IPS-NIHi7 (cell line): ENCODE measurements around the gene CD40LG.

Experiments
- DNase-seq: peaks from one replicate; pipeline ENCODE4 v3.0.0; 2012; ENCODE audit warnings: mixed read lengths; ENCODE audit errors: extremely low spot score

The CD40LG gene

GRCh38 chrX:136650811-136651210, 2.9 kb downstream of the CD40LG start:
- no peak for DNase-seq

- DNase-seq: no peak
Measured at GRCh38 chrX:136652822-136653723, 5.1 kb downstream of the CD40LG start.

DNA sequence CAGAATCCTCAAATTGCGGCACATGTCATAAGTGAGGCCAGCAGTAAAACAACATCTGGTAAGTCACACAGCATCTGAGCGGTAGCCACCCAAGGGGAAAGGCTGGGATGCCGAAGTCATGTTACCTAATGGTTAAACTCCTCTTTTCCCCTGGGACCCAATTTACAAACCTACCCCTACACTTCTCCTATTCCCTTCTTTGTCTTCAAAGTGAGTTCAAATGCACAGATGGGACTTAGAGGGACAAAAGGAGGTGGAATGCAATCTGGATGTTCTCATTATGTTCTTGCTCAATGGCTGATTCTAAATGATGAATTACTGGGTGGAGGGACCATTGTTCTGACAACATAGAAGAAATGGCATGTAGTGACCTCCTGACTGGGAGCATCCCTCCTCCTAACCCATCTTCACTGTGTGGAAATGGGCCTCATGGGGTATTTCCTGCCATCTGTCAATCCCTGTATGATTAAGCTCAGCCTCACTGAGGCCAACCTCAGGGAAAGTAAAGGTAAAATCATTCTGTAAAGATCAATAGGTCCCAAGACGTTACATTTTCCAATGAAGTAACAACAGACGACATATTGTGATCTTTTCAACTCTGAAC, 8.5 kb downstream of the CD40LG start:
- DNase-seq: no peak

- DNase-seq: no peak
Measured at GRCh38 chrX:136658151-136658550, 10.2 kb downstream of the CD40LG start.

- DNase-seq: no peak
Measured at GRCh38 chrX:136659174-136659573, 11.2 kb downstream of the CD40LG start.

DNA sequence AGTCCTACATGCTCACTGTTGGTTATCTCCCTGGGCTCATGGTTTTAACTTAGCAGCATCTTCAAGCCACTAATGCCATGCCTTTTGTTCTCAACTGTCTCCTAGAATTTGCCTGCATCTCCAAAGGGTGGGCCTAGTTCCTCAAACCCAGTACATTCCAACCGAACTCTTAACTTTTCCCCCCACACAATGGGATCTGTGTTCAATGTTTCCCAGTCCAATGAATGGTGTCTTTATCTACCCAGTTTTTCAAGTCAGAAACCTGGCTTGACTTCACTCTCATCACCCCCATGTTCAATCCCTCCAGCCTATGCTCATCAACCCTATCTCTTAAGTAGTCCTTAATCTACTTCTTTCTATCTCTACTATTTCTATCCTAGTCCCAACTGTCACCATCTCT, 12.9 kb downstream of the CD40LG start:
- DNase-seq: no peak

- DNase-seq: no peak
Measured at GRCh38 chrX:136662104-136662503, 14.1 kb downstream of the CD40LG start.

DNA sequence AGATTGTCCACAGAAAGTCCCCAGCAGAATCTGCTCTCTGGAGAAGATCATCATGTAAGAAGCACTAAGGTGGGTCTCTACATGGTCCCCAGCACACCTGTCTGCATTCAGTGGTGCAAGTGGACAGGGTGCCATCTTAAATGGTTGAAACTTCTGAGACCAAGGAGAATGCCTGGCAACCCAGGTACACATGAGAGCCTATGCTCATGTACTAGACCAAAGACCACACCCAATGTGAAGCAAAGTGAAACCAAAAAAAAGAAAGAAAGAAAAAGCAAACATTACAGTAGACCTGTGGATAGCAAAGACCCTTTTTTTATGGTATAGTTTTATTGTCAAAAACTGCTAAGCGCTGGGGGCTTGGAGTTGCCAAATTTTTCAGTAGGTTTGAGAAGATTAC, 15.0 kb downstream of the CD40LG start:
- no peak for DNase-seq

DNA sequence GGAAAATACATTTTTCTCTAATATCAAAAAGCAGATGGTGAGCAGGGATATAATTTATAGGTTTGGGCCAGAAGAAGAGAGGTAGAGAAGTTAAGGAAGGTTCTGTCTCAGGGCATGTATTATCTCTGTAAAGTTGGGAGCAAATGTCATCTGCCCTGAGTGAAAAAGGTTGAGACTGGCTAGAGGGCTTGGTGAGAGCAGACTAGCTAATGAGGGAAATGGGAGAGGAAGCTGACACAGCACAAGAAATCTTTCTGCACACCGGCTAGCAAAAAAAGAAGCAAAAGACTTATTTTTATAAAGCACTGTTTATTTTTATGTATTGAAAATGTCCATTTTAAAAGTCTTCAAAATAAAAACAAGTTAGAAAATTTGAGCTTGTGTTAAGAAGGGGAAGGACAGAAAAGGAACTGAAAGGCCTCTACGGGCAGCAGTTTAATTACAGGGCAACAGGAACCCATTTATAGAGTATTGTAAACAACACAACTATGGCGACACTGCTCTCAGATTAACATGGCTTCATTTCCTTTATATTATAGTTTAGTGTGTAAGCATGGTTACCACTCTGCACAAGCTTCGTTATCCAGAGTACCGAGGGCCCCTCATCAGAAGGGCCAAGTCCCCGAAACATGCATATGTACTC, 17.4 kb downstream of the CD40LG start:
- DNase-seq: no peak

- DNase-seq: no peak
Measured at GRCh38 chrX:136666088-136666487, 18.1 kb downstream of the CD40LG start.

- DNase-seq: no peak
Measured at GRCh38 chrX:136667446-136668168, 19.6 kb downstream of the CD40LG start.

DNA sequence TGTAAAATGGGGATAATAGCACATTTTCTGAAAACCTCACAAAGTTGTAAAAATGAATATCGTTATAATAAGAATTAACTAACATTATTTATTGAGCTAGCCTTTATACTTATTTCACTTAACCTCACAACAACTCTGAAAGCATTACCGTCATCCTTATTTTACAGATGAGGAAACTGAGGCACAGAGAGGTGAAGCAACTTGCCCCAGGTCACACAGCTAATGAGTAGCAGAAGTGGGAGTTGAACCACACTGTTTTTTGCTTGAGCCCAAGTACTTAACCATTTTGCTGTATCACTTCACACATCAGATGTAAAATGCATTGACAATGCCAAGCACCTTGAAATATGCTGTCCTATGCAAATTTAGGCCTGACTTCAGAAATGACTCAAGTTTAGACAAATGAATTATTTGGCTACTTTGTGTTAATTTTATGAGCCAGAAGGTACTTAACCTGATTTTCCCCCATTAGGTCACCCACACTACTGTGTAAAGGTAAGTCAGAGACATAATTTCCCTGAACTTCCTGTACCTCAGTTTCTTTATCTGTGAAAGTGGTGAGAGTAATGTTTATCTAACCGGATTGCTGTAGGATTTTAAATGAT, 23.1 kb downstream of the CD40LG start:
- DNase-seq: no peak

DNA sequence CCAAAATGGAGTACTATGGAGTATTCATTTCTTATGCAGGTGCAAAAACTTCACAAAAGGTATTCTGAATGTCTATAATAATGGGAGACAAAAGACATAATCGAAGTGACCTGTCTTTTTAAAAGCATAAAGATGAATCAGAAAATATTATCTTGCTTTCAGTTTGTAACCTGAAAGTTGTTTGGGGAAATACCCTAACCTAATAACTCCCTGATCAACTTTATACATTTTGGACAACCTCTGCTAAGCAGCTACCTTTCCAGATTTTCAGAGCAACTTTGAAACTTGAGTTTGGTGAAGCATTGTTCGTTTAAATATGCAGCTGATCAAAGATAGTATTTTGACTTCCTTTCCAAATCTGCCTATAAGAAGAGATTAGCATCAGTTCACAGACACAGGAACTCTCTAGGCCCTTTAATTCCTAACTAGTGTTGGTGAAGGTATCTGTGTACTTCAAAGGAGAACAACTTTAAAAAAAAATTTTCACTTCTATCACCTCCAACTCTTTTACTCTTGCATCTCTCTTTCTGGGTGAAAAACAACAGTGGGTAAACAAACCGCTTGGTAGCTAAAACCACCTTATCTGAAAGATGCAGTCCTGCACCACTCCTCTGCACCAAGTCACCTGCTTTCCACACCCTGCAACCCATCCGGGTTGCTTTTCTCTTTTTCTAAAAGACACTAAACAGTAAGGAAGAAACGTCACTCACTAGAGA, 26.5 kb downstream of the CD40LG start:
- DNase-seq: no peak

DNA sequence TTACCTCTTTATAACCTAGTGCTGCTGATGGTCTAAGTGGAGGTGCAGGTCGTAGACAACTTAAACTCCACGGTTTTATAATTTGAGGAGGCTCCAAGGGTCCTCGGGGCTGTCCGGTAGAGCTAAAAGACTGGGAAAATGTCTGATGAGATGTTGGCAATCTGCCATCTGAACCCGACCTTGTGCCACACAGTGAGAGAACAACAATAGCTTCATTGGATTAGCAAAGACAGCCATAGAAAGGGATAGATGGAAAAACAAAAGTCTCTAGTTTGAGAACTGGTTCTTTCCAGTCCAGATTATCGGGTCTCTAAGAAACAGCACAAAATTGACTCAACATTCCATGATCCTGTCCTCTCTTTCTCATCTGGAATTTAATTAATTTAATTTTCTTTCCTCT, 31.6 kb downstream of the CD40LG start:
- no peak for DNase-seq

GRCh38 chrX:136684120-136684519, 36.2 kb downstream of the CD40LG start:
- no peak for DNase-seq

DNA sequence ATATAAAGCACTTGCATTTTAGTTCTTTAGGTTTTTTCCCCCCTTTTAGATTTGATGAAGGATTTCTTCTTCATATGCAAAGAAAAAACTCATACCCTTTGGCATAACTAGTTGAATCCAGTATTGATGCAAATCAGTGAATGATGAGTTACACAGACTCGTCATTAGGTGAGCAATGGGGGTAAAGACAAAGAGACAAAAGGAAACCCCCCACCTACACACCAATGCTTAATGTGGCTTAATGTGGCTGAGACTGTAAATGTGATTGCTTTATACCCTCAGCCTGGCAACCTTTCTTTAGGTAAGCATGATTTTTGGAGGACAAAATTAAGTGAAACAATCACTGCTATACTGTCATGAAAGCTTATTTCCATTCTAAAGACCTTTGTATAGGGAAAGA, 39.5 kb downstream of the CD40LG start:
- DNase-seq: no peak

GRCh38 chrX:136689436-136689835, 41.5 kb downstream of the CD40LG start:
- peak; percentile 46 for DNase-seq

- no peak for DNase-seq
Measured at GRCh38 chrX:136691028-136691809, 43.3 kb downstream of the CD40LG start.

GRCh38 chrX:136692271-136692670, 44.3 kb downstream of the CD40LG start:
- DNase-seq: no peak

DNA sequence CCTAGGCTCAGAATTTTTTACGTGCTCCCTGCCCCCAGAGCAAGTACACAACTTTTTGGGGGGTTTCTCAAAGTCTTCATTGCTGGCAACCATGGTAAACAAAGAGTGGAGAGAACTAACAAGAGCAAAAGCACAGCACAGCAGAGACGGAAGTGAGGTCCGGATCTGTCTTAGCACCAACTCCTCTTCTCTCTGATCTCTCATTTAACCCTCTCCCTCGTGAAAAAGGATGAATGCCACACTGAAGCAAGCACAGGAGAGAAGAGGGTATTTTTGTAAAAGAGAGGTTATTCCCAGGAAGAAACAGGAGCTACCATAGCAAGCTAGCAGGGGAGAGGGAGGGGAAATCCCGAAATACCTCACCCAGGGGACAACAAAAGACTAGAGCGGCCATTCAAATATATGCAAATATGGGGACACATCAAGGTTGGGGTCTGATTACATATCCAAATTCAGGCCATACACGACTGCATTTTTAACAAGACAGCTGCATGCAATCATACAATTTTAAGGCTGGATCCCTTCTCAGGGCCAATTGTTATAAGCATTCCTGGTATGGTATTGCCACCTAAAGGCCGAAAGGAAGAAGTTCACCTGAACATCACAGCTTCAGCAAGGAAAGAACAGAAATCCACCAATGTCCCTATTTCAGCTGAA, 46.6 kb downstream of the CD40LG start:
- peak; percentile 61 for DNase-seq
